IMR-90 (cell line): ENCODE results near the gene PPP2R1B. TPM values are rescaled to one million over a fixed set of nuclear protein-coding genes. Genes with fewer than 3 reads are reported as not detected.

Experiments
- ATAC-seq: fragments of 200-7000 bp; cut with Tn5 transposase; 2 replicates; pipeline ENCODE4 v1.9.1; 2020; ENCODE audit warnings: low read depth, mild to moderate bottlenecking, moderate library complexity
- BruUV-seq: library from RNA; stranded (reverse); fragments of 400-500 nt; replicated peaks from 2 replicates; lab custom pipeline; 2021; lab: Mats Ljungman, UMichigan
- CTCF ChIA-PET: fragments of 300-600 bp; formaldehyde crosslinking; extraction: SDS; loops from one replicate; lab custom pipeline; 2021; ENCODE audit warnings: antibody characterized with exemption; lab: Yijun Ruan, JAX
- POLR2A ChIA-PET: fragments of 300-600 bp; sonication (Branson Sonifier 250); formaldehyde crosslinking; loops from one replicate; lab custom pipeline; 2022; ENCODE audit warnings: antibody characterized with exemption; ENCODE audit not compliant: unreplicated experiment; lab: Charles Lee
- DNase-seq: peaks from one replicate; pipeline ENCODE4 v3.0.0; 2013
- H2AFZ ChIP-seq: replicated peaks from 2 replicates; pipeline ENCODE3; 2013; ENCODE audit warnings: low read length, mild to moderate bottlenecking; ENCODE audit not compliant: poor library complexity
- H2AK5ac ChIP-seq: 2 replicates; pipeline ENCODE4 v1.6.1; 2013; ENCODE audit warnings: low read depth, low read length, inconsistent platforms
- H2AK9ac ChIP-seq: replicated peaks from 2 replicates; pipeline ENCODE3; 2013; ENCODE audit warnings: mild to moderate bottlenecking, low read depth, low read length, moderate library complexity; ENCODE audit not compliant: poor library complexity
- H2BK120ac ChIP-seq: 2 replicates; pipeline ENCODE4 v1.6.1; 2013; ENCODE audit warnings: low read depth, low read length, inconsistent platforms
- H2BK15ac ChIP-seq: 3 replicates; pipeline ENCODE4 v1.6.1; 2013; ENCODE audit warnings: low read depth, low read length, inconsistent platforms
- H2BK20ac ChIP-seq: 2 replicates; pipeline ENCODE4 v1.6.1; 2013; ENCODE audit warnings: low read depth, mild to moderate bottlenecking, inconsistent platforms, low read length, moderate library complexity
- H2BK5ac ChIP-seq: 2 replicates; pipeline ENCODE4 v1.6.1; 2013; ENCODE audit warnings: mild to moderate bottlenecking, low read depth, low read length, inconsistent platforms; ENCODE audit not compliant: poor library complexity, severe bottlenecking
- H3K14ac ChIP-seq: replicated peaks from 2 replicates; pipeline ENCODE4 v1.6.1; 2013; ENCODE audit warnings: low read depth, low read length, inconsistent platforms
- H3K18ac ChIP-seq: 2 replicates; pipeline ENCODE4 v1.6.1; 2013; ENCODE audit warnings: low read depth, low read length, control low read depth
- H3K23ac ChIP-seq: 2 replicates; pipeline ENCODE4 v1.6.1; 2013; ENCODE audit warnings: low read depth, low read length, inconsistent platforms
- H3K27ac ChIP-seq: 2 replicates; pipeline ENCODE4 v1.5.1; 2013; ENCODE audit warnings: mild to moderate bottlenecking, control low read depth, low read length; ENCODE audit not compliant: insufficient read depth
- H3K27me3 ChIP-seq: 2 replicates; pipeline ENCODE4 v1.6.1; 2013; ENCODE audit warnings: low read length; ENCODE audit not compliant: control insufficient read depth, insufficient read depth
- H3K36me3 ChIP-seq: 2 replicates; pipeline ENCODE4 v1.6.1; 2013; ENCODE audit warnings: low read length, mixed read lengths; ENCODE audit not compliant: control insufficient read depth, insufficient read depth
- H3K4ac ChIP-seq: 2 replicates; pipeline ENCODE4 v1.6.1; 2013; ENCODE audit warnings: low read depth, low read length, inconsistent platforms
- H3K4me1 ChIP-seq: 2 replicates; pipeline ENCODE4 v1.6.1; 2013; ENCODE audit warnings: low read length, mixed read lengths; ENCODE audit not compliant: control insufficient read depth, insufficient read depth
- H3K4me2 ChIP-seq: 2 replicates; pipeline ENCODE4 v1.6.1; 2013; ENCODE audit warnings: low read depth, mild to moderate bottlenecking, control low read depth, low read length, moderate library complexity
- H3K4me3 ChIP-seq: 2 replicates; pipeline ENCODE4 v1.5.1; 2013; ENCODE audit warnings: low read depth, mild to moderate bottlenecking, control low read depth, low read length, moderate library complexity; ENCODE audit not compliant: insufficient read depth
- H3K56ac ChIP-seq: 2 replicates; pipeline ENCODE4 v1.6.1; 2013; ENCODE audit warnings: low read length, inconsistent platforms; ENCODE audit not compliant: insufficient read depth; ENCODE audit errors: extremely low read depth
- H3K79me1 ChIP-seq, 2 experiments: 2 replicates each; pipeline ENCODE4 v1.6.1; 2013; ENCODE audit warnings: low read length in 2 of 2, inconsistent platforms in 1 of 2, low read depth in 1 of 2
- H3K9ac ChIP-seq: 2 replicates; pipeline ENCODE4 v1.6.1; 2013; ENCODE audit warnings: low read depth, low read length, control low read depth
- H3K9me1 ChIP-seq: 2 replicates; pipeline ENCODE4 v1.6.1; 2013; ENCODE audit warnings: low read length, inconsistent platforms; ENCODE audit not compliant: insufficient read depth
- H3K9me3 ChIP-seq: 2 replicates; pipeline ENCODE4 v1.6.1; 2013; ENCODE audit warnings: low read length; ENCODE audit not compliant: control insufficient read depth, insufficient read depth
- H4K20me1 ChIP-seq: 2 replicates; pipeline ENCODE4 v1.6.1; 2013; ENCODE audit warnings: low read length, inconsistent platforms; ENCODE audit not compliant: insufficient read depth
- H4K5ac ChIP-seq: 2 replicates; pipeline ENCODE4 v1.6.1; 2013; ENCODE audit warnings: mild to moderate bottlenecking, low read depth, low read length, control low read depth
- H4K8ac ChIP-seq, 2 experiments: 2 replicates each; pipeline ENCODE4 v1.6.1; 2013; ENCODE audit warnings: low read depth in 2 of 2, low read length in 2 of 2, control low read depth in 1 of 2, inconsistent platforms in 1 of 2
- H4K91ac ChIP-seq: 2 replicates; pipeline ENCODE4 v1.6.1; 2013; ENCODE audit warnings: low read depth, low read length, inconsistent platforms; ENCODE audit not compliant: insufficient read depth
- CHD1 ChIP-seq: IDR thresholded peaks from 2 replicates; pipeline ENCODE4 v1.6.1; 2012; ENCODE audit warnings: low read depth, low read length, improper control_type of control experiment
- CTCF ChIP-seq: conservative IDR thresholded peaks from 2 replicates; pipeline ENCODE4 v1.5.1; 2012; ENCODE audit warnings: mild to moderate bottlenecking, low read depth, low read length, improper control_type of control experiment
- MAZ ChIP-seq: IDR thresholded peaks from 2 replicates; pipeline ENCODE4 v1.6.1; 2012; ENCODE audit warnings: low read depth, mild to moderate bottlenecking, low read length, improper control_type of control experiment, moderate library complexity, borderline replicate concordance
- MXI1 ChIP-seq: IDR thresholded peaks from 2 replicates; pipeline ENCODE4 v1.6.1; 2012; ENCODE audit warnings: low read depth, mild to moderate bottlenecking, low read length, moderate library complexity, borderline replicate concordance
- RAD21 ChIP-seq: IDR thresholded peaks from 2 replicates; pipeline ENCODE4 v1.6.1; 2012; ENCODE audit warnings: low read length, improper control_type of control experiment
- RCOR1 ChIP-seq: IDR thresholded peaks from 2 replicates; pipeline ENCODE4 v1.6.1; 2012; ENCODE audit warnings: mild to moderate bottlenecking, low read length, improper control_type of control experiment; ENCODE audit not compliant: insufficient replicate concordance
- SMC3 ChIP-seq: fragments of 150-350 bp; IDR thresholded peaks from 2 replicates; pipeline ENCODE4 v1.6.1; 2016; ENCODE audit warnings: low read depth, mild to moderate bottlenecking, antibody characterized with exemption, low read length, moderate library complexity
- WGBS, 2 experiments: methylation state at CpG; one replicate each; pipeline versions ENCODE4 v1.1.5 to v1.1.7; 2013; ENCODE audit warnings: missing lambda C conversion rate in 2 of 2; ENCODE audit not compliant: insufficient read length in 1 of 2; ENCODE audit errors: extremely low coverage in 2 of 2; 5-methylcytosine and 5-hydroxymethylcytosine counted together
- dilution Hi-C: fragments of 300-500 bp; cut with HindIII; formaldehyde crosslinking; loops from one replicate; pipeline ENCODE4 v1.14.3; 2018; ENCODE audit warnings: low sequenced_read_pairs; ENCODE audit not compliant: unreplicated experiment
- in situ Hi-C: fragments of 300-500 bp; cut with MboI; formaldehyde crosslinking; loops from 3 replicates; pipeline ENCODE4 v1.14.3; 2019; ENCODE audit warnings: low sequenced_read_pairs, inconsistent platforms, mixed read lengths
- intact Hi-C: fragments of 100-400 bp; cut with micrococcal nuclease; formaldehyde crosslinking; loops from 2 replicates; pipeline ENCODE4 v1.10.0; 2022
- polyA plus RNA-seq, 3 experiments: library from polyadenylated mRNA; depleted of rRNA; stranded (reverse); fragments of >200 nt; gene quantifications; 2 replicates each; pipeline ENCODE4 v1.2.3, GENCODE V29; 2012; ENCODE audit warnings: low replicate concordance in 1 of 3
- total RNA-seq: library from RNA; depleted of rRNA; stranded (reverse); fragments of >200 nt; gene quantifications from 2 replicates; pipeline ENCODE4 v1.2.3, GENCODE V29; 2012

Gene PPP2R1B
- total and polyA plus RNA-seq, 2 of the 4 experiments (the other 2 are of a cell fraction), result 23.0 to 62.9 TPM

- CTCF ChIA-PET, result interaction anchor here (1.0 to 1.3 kb wide), 2 partner anchors 10 to 47 kb away, joined by 3 read pairs; no protein-coding TSS in a partner anchor
- no peak for DNase-seq
- Histone ChIP-seq H2AK5ac (no peak overlapping the region), H3K27me3 (no peaks in the 10 kb centered on the region), H3K36me3 (peaks cover 9% of the 10 kb centered on the region), H2BK15ac (no peak overlapping the region), H4K8ac (no peak overlapping the region), H3K14ac (no peak overlapping the region), H2BK5ac (no peak overlapping the region), H3K9ac (no peak overlapping the region), H3K9me3 (no peaks in the 10 kb centered on the region), H3K27ac (no peak overlapping the region), H2AK9ac (no peak overlapping the region), H3K79me1 (peaks cover 0 to 3% of the 10 kb centered on the region in 2 experiments; a peak in 2 of 4 replicates), H3K23ac (no peak overlapping the region), H3K18ac (no peak overlapping the region), H2AFZ (no peak overlapping the region), H3K56ac (no peak overlapping the region), H3K4me1 (no peaks in the 10 kb centered on the region), H2BK20ac (no peak overlapping the region), H4K20me1 (no peaks in the 10 kb centered on the region), H3K4me2 (no peak overlapping the region), H4K91ac (no peak overlapping the region), H3K4me3 (no peak overlapping the region), H3K9me1 (no peaks in the 10 kb centered on the region), H3K4ac (no peak overlapping the region), H2BK120ac (no peak overlapping the region), H4K5ac (no peak overlapping the region)
- dilution Hi-C loops (no loop called here), intact Hi-C loops (no loop called here), in situ Hi-C loops (no loop called here)
- no CpG with 5 or more reads among the region's 2 CpGs for WGBS, 2 experiments
- BruUV-seq, result no TSS peak
- POLR2A ChIA-PET, result no interaction called here
- TF ChIP-seq CHD1, result no peak
- no peak for TF ChIP-seq RCOR1
- TF ChIP-seq RAD21, result no peak
- TF ChIP-seq CTCF, result no peak
- TF ChIP-seq SMC3, result no peak
- TF ChIP-seq MAZ, result no peak
- TF ChIP-seq MXI1, result no peak
- ATAC-seq, result no peak
These were observed 19.8 kb upstream of the PPP2R1B start for GRCh38 chr11:111785886-111786412.
